ENCODE results near the gene TMPRSS9.

- TF ChIP-seq POLR2A (IDR thresholded peaks at IDR 0.05; ENCODE audit: low read depth, low read length) = no peak
- no peak for TF ChIP-seq POLR2AphosphoS5 (IDR thresholded peaks at IDR 0.05; ENCODE audit: low read depth, low read length)
These were observed 24.8 kb upstream of the TMPRSS9 start for GRCh38 chr19:2334986-2335846.

Data from GM12891 (cell line).